ENCODE data around the gene SATB2. TPM values are rescaled to one million over a fixed set of nuclear protein-coding genes. Genes with fewer than 3 reads are reported as not detected.

Gene SATB2
- total and polyA plus RNA-seq, 2 experiments from 2014 or later, result 1.6 to 6.0 TPM

DNA sequence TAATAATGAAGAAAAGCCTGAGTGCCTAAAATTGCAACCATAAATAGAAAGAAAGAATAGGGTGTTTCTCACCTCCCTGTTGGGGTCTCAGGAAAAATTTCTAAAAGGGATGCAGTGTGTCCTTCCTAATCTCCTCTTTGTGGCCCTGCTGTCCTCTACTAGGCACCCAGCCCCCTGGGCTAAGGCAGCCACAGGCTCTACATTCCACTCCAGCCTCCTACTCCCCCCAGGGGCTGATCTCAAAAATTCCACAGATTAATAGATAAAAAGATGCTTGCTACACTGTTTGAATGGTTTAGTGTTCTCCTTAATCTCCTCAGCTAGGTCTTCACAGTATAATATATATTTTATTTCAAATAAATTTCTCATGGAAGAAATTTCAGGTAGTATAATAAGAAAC lies 17.6 kb downstream of the SATB2 start (continued):
- TF ChIP-seq, protein P1, sequence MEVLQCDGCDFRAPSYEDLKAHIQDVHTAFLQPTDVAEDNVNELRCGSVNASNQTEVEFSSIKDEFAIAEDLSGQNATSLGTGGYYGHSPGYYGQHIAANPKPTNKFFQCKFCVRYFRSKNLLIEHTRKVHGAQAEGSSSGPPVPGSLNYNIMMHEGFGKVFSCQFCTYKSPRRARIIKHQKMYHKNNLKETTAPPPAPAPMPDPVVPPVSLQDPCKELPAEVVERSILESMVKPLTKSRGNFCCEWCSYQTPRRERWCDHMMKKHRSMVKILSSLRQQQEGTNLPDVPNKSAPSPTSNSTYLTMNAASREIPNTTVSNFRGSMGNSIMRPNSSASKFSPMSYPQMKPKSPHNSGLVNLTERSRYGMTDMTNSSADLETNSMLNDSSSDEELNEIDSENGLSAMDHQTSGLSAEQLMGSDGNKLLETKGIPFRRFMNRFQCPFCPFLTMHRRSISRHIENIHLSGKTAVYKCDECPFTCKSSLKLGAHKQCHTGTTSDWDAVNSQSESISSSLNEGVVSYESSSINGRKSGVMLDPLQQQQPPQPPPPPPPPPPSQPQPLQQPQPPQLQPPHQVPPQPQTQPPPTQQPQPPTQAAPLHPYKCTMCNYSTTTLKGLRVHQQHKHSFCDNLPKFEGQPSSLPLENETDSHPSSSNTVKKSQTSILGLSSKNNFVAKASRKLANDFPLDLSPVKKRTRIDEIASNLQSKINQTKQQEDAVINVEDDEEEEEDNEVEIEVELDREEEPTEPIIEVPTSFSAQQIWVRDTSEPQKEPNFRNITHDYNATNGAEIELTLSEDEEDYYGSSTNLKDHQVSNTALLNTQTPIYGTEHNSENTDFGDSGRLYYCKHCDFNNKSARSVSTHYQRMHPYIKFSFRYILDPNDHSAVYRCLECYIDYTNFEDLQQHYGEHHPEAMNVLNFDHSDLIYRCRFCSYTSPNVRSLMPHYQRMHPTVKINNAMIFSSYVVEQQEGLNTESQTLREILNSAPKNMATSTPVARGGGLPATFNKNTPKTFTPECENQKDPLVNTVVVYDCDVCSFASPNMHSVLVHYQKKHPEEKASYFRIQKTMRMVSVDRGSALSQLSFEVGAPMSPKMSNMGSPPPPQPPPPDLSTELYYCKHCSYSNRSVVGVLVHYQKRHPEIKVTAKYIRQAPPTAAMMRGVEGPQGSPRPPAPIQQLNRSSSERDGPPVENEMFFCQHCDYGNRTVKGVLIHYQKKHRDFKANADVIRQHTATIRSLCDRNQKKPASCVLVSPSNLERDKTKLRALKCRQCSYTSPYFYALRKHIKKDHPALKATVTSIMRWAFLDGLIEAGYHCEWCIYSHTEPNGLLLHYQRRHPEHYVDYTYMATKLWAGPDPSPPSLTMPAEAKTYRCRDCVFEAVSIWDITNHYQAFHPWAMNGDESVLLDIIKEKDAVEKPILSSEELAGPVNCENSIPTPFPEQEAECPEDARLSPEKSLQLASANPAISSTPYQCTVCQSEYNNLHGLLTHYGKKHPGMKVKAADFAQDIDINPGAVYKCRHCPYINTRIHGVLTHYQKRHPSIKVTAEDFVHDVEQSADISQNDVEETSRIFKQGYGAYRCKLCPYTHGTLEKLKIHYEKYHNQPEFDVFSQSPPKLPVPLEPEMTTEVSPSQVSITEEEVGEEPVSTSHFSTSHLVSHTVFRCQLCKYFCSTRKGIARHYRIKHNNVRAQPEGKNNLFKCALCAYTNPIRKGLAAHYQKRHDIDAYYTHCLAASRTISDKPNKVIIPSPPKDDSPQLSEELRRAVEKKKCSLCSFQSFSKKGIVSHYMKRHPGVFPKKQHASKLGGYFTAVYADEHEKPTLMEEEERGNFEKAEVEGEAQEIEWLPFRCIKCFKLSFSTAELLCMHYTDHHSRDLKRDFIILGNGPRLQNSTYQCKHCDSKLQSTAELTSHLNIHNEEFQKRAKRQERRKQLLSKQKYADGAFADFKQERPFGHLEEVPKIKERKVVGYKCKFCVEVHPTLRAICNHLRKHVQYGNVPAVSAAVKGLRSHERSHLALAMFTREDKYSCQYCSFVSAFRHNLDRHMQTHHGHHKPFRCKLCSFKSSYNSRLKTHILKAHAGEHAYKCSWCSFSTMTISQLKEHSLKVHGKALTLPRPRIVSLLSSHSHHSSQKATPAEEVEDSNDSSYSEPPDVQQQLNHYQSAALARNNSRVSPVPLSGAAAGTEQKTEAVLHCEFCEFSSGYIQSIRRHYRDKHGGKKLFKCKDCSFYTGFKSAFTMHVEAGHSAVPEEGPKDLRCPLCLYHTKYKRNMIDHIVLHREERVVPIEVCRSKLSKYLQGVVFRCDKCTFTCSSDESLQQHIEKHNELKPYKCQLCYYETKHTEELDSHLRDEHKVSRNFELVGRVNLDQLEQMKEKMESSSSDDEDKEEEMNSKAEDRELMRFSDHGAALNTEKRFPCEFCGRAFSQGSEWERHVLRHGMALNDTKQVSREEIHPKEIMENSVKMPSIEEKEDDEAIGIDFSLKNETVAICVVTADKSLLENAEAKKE (CRISPR knock-in tag; IDR thresholded peaks at IDR 0.05), result no peak
- TF ChIP-seq EZH2 (IDR thresholded peaks at IDR 0.05; ENCODE audit: low read depth, unreplicated experiment) (no peak), NANOG (IDR thresholded peaks at IDR 0.05; ENCODE audit: borderline replicate concordance) (no peak), STAT1 (IDR thresholded peaks at IDR 0.05; ENCODE audit: unreplicated experiment) (no peak), ZNF331 (CRISPR knock-in tag; IDR thresholded peaks at IDR 0.05; ENCODE audit: low read depth) (no peak), JUNB (IDR thresholded peaks at IDR 0.05; ENCODE audit: unreplicated experiment) (no peak)
- TF ChIP-seq, protein P2, sequence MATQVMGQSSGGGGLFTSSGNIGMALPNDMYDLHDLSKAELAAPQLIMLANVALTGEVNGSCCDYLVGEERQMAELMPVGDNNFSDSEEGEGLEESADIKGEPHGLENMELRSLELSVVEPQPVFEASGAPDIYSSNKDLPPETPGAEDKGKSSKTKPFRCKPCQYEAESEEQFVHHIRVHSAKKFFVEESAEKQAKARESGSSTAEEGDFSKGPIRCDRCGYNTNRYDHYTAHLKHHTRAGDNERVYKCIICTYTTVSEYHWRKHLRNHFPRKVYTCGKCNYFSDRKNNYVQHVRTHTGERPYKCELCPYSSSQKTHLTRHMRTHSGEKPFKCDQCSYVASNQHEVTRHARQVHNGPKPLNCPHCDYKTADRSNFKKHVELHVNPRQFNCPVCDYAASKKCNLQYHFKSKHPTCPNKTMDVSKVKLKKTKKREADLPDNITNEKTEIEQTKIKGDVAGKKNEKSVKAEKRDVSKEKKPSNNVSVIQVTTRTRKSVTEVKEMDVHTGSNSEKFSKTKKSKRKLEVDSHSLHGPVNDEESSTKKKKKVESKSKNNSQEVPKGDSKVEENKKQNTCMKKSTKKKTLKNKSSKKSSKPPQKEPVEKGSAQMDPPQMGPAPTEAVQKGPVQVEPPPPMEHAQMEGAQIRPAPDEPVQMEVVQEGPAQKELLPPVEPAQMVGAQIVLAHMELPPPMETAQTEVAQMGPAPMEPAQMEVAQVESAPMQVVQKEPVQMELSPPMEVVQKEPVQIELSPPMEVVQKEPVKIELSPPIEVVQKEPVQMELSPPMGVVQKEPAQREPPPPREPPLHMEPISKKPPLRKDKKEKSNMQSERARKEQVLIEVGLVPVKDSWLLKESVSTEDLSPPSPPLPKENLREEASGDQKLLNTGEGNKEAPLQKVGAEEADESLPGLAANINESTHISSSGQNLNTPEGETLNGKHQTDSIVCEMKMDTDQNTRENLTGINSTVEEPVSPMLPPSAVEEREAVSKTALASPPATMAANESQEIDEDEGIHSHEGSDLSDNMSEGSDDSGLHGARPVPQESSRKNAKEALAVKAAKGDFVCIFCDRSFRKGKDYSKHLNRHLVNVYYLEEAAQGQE (IDR thresholded peaks at IDR 0.05; ENCODE audit: unreplicated experiment), result no peak
